GM18867 (cell line): ENCODE measurements around the gene A1BG.
"Not testable (repeated sequence)": the region's sequence is repeated elsewhere in the genome, so short reads cannot be mapped to it uniquely, and the experiment has no call there.

Experiments used
- ATAC-seq: cut with Tn5 transposase; IDR thresholded peaks from one replicate; pipeline ENCODE4 v1.9.1; 2021; ENCODE audit warnings: mild to moderate bottlenecking, moderate library complexity; ENCODE audit not compliant: unreplicated experiment

A1BG gene

GRCh38 chr19:58362272-58362994 is 9.1 kb upstream of the A1BG start, which contains the start of gene ZNF497:
Gene ZNF497 (minus strand): TSS chr19:58362751. CDS start chr19:58357635, 5,116 bp downstream.
- peak; percentile 91 for ATAC-seq

- peak; percentile 17 for ATAC-seq
Measured at GRCh38 chr19:58361900-58362271, 8.6 kb upstream of the A1BG start.

GRCh38 chr19:58357481-58358145 is 4.3 kb upstream of the A1BG start:
- no peak for ATAC-seq

- no peak for ATAC-seq
Measured at GRCh38 chr19:58356766-58357480, 3.6 kb upstream of the A1BG start.

- ATAC-seq = no peak
Measured at GRCh38 chr19:58355908-58356765, 2.8 kb upstream of the A1BG start.

- no peak for ATAC-seq
Measured at GRCh38 chr19:58355215-58355796, 2.0 kb upstream of the A1BG start.

GRCh38 chr19:58354478-58355030 is 1.3 kb upstream of the A1BG start:
- no peak for ATAC-seq

GRCh38 chr19:58353717-58354477 is 605 bp upstream of the A1BG start:
- no peak for ATAC-seq

GRCh38 chr19:58351990-58352755 is 1.1 kb downstream of the A1BG start:
- no peak for ATAC-seq

GRCh38 chr19:58351558-58351878 is 1.8 kb downstream of the A1BG start:
- ATAC-seq = no peak

- ATAC-seq = no peak
Measured at GRCh38 chr19:58350871-58351557, 2.3 kb downstream of the A1BG start.

GRCh38 chr19:58350001-58350861 is 3.1 kb downstream of the A1BG start:
- no peak for ATAC-seq

GRCh38 chr19:58349590-58349989 is 3.7 kb downstream of the A1BG start:
- ATAC-seq = no peak

GRCh38 chr19:58348080-58348479 is 5.2 kb downstream of the A1BG start:
- not testable (repeated sequence) for ATAC-seq

GRCh38 chr19:58346961-58347929 is 6.0 kb downstream of the A1BG start:
- peak; percentile 89 for ATAC-seq

- no peak for ATAC-seq
Measured at GRCh38 chr19:58345558-58345957, 7.7 kb downstream of the A1BG start.
